ENCODE results near the gene PCYT1A.

GRCh38 chr3:196317687-196318467 is 30.4 kb upstream of the PCYT1A start, which contains the start of gene DYNLT2B:
- TF ChIP-seq, protein P1, sequence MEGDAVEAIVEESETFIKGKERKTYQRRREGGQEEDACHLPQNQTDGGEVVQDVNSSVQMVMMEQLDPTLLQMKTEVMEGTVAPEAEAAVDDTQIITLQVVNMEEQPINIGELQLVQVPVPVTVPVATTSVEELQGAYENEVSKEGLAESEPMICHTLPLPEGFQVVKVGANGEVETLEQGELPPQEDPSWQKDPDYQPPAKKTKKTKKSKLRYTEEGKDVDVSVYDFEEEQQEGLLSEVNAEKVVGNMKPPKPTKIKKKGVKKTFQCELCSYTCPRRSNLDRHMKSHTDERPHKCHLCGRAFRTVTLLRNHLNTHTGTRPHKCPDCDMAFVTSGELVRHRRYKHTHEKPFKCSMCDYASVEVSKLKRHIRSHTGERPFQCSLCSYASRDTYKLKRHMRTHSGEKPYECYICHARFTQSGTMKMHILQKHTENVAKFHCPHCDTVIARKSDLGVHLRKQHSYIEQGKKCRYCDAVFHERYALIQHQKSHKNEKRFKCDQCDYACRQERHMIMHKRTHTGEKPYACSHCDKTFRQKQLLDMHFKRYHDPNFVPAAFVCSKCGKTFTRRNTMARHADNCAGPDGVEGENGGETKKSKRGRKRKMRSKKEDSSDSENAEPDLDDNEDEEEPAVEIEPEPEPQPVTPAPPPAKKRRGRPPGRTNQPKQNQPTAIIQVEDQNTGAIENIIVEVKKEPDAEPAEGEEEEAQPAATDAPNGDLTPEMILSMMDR (conservative IDR thresholded peaks at IDR 0.05): no peak
- no peak for TF ChIP-seq EZH2 (IDR thresholded peaks at IDR 0.05; ENCODE audit: low read depth)
